Stimulated activated CD4-positive, alpha-beta T cell treated with anti-CD3 and anti-CD28 coated beads, TNF-alpha, amount 100 ng/mL, for 24 hours (primary cell): ENCODE data around the gene MATCAP1.

Source experiments
- DNase-seq, 3 experiments: peaks; one replicate each; pipeline ENCODE4 v3.0.0-alpha.2; 2020; ENCODE audit warnings: low read depth in 3 of 3

The MATCAP1 gene

GRCh38 chr16:67128417-67128816 lies 55.3 kb downstream of the MATCAP1 start:
- DNase-seq, result no peak
